Fibroblast of the conjunctiva (primary cell): ENCODE data around the gene CEP295NL.
A peak's percentile ranks its signal among the peaks of the same experiment; 100 is the strongest.
"Not testable (repeated sequence)": the region's sequence is repeated elsewhere in the genome, so short reads cannot be mapped to it uniquely, and the experiment has no call there.

ENCODE experiments used
- DNase-seq: peaks from one replicate; pipeline ENCODE4 v3.0.0-alpha.2; 2010; ENCODE audit warnings: low read depth

Gene CEP295NL

DNA sequence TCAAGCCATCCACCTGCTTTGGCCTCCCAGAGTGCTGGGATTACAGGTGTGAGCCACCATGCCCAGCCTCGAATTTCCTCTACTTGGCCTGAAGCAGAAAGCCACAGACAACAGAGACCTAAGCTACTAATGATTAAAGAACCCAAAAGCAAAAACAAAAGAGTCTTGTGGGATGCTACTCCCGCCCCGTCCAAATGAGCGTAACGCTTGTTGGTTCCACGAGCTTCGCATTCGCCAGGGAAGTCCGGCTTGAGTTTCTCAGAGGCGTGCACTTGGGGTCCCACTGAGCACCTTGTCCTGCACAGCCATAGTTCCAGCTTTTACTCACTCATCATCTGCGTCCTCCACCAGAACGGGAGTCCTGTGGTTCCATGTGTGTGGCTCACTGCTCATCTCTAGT lies 16.0 kb downstream of the CEP295NL start:
- no peak for DNase-seq

DNA sequence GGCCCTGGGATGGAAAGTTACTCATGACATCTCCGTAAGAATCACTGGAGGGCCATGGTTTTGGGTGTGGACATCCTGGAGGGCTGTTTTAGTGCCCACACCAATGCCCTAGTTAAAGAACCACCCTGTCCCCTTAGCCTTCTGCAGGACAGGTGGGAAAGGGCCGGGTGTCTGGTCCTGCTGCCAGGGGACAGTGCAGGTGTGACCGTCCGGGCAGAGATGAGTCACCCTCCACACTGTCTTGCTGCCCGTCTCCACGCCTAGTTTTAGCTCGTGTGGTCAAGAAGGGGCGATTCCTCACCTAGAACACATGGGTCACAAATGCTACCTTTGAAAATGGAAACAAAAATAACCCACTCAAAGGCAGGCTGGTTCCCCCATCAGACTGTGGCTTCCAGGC lies 17.0 kb downstream of the CEP295NL start:
- no peak for DNase-seq

DNA sequence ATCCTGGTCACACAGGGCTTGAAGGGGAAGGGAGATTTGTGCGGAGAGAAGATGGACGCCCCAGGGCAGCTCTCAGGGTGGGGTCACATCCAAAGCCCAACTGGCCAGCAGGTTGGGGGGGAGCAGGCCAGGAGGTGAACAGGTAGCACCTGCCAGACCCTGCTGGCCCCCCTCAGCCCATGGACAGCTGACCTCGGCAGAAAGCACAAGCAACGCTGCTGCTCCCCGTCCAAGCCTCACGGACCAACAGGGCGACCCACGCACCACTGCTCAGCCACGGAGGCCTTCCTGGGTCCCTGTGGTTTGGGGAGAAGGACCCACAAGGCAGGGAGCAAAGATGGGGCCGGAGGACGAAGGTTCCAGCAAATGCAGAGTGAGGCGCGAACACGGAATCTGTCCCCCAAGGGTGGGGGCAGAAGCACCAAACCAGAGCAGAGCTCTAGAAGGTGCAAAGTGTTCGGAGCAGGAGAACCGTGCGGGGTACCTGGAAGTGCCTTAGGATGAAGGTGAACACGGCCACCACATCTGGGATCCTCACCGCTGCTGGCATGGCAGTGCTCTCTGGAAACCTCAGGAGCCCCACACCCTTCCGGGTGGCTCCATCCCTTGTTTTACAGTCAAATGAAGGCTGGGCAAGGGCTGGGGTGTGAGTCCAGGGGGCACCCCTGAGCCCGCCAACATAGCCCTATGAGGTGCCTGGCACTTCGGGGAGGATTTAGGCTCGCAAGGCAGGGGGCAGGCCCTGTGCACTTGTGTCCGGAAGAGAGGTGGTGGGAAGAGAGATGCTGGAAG lies 17.9 kb downstream of the CEP295NL start:
- DNase-seq: no peak

DNA sequence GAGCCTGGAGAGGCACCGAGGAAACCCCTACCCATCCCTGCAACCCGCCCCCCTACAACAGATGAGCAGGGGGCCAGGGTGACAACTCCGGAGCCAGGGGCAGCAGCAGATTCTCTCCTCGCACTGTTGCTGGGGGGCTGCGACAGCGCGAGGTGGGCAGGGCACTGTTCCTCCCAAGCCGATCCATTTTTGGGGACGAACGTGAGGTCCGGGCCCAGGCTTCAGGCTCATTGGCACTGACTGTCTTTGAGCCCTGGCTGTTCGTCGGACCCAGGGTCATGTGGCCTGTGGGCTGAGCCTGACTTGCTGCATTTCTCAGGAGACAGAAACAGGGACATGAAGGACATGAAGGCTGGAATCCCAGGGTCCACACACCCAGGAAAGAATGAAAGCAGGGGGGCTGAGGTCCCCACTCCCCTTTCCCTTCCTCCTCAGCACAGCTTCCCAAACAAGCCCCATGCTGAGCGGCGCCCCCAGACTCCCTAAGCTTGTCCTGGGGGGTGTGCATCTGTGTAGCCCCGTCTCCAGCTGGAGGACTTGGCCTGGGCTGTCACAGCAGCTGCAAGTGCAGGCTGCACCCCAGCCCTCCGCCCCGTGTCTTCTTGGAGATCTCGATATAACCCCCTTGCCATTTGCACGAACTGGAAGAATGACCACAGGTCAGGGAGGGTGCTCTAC lies 18.7 kb downstream of the CEP295NL start:
- no peak for DNase-seq

DNA sequence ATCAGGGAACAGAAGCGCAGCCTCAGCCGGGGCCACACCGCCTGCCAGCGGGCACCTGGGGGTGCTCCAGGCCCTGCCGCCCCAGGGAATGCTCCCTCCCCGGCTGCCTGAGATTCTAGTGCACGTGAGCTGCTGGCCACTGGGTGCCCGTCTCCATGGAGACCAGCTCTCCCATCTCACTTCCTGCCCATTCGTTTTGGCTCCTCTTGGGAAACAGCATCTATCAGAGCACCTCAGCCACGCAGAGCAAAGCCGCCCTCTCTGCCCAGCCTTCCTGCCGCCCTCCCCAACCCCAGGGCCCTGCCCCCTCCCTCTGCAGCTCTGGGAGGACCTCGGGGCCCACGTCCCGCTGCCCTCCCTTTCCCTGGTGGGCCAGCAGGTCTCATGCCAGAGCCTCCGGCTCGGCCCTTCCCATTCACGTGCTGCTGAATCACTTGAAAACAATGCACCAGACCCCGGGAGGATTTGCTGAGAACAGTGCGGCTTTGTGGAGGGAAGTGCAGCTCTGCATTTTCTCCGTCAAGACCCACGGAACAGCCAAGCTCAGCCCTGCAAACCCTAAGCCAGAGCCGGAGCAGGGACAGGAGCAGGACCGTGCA lies 19.4 kb downstream of the CEP295NL start:
- DNase-seq: peak; percentile 96

DNA sequence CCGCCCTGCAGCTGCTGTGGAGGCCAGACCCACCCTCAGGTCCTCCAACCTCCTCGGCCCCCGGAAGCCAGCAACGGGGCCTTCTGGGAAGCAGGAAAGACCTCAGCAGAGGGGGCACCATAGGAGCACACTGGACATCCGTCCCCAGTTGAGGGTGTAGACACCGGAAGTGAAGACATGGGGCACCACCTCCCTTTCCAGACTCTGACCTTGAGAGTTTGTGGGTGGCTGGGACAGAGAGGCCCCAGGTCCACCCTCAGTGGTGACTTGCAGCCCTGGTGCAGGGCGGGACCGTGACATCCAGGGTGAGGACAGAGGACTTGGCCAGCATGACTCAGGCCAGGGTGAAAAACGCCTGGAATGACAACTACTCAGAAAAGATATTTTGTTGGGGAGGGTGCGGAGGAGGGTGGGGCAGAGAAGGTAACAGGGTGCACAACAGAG lies 19.9 kb downstream of the CEP295NL start:
- DNase-seq: peak; percentile 91

DNA sequence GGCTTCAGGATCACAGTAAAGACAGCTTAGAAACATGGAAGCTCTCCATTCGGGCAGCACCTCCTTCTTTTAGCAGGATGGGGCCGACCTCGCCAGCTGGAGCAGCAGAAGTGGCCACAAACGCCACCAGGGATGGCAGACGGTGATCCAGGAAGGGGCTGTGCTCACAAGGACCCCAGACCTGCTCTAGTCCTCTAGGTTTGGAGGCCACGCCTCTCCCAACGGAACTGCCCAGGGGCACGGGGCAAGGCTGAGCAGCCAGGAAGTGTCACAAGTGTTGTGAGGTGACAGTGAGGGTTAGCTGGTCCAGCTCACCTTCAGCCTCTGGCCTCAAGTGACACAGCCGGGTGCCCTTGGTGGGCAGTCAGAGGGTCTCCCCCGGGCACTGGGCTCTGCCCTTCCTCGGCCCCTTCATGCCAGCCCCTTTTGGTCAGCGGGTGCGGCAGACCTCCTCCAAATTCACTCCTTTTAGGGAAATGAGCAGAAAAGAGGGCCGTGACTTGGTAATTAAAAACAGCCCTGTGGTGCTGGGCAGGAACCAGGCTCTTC lies 20.4 kb downstream of the CEP295NL start:
- DNase-seq: no peak

DNA sequence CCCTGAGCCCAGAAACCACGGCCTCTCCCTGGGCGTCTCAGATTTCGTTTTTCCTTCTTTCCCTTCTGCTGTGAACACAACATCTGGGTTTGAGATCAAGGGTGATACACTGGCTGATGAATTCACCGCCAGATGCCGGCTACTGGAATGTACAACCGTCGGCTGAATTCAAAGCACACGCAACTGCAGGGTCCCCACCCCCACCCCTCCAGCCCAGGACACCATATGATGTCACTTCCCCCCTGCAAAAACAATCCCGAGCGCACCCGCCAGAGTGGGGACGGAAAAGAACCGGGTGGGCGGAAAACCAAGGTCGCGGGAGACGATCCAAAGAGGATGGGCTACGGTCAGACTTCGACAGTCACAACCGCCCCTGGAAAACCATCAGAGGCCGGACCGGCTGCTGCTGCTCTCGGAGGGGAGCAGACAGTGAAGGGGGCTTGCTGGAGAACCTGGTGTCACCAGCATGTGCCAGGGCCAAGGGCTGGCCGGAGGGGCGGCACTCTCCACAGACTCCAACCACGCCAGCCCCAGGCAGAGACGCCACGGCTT lies 23.3 kb downstream of the CEP295NL start:
- DNase-seq: peak; percentile 91

DNA sequence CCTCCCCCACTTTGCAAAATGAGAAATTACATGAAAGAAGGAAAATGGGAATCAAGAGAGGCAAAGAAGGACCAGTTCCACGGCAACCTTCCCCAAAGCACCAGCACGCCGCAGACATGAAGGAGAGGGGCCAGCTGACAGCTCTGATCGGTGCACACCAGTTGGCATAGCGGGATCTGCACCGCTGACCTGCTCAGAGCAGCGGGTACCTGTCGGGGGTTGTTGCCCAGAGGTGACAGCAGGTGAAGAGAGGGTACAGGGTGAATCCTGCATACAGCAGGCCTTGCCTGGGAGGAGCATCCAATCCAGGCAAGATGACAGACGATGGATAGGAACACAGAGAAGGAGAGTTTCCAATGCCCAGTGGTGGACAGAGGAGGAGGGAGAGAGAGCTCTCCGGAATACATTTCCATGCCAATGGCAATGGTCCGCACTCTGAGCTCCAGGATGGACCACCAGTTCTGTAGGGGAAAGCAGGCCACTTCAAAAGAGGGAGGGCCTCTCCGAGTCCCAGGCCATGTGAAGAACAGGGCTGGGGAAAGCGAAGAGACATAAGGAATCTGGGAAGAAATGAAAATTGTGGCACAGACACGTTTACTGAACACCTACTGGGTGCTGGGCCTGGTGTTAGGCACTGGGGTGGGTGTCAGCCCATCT lies 24.0 kb downstream of the CEP295NL start:
- no peak for DNase-seq

DNA sequence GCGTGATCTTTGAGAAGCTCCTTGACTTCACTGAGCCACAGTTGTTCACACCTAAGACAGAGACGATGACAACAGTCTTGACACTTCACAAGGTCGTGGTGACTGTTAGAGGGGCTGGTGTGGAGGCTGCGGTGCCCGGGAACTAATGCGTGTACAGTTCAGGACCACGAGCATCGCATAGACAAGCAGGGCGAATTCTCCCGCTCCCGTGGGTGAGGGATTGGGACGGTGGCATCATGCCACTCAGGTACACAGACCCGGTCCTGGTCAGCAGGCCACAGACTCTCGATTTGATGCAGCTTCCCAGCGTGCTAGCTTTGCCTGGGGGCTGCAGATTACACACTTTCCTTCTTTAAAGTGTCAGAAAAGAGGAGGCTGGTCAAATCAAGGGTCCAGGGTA lies 24.7 kb downstream of the CEP295NL start:
- DNase-seq: no peak

DNA sequence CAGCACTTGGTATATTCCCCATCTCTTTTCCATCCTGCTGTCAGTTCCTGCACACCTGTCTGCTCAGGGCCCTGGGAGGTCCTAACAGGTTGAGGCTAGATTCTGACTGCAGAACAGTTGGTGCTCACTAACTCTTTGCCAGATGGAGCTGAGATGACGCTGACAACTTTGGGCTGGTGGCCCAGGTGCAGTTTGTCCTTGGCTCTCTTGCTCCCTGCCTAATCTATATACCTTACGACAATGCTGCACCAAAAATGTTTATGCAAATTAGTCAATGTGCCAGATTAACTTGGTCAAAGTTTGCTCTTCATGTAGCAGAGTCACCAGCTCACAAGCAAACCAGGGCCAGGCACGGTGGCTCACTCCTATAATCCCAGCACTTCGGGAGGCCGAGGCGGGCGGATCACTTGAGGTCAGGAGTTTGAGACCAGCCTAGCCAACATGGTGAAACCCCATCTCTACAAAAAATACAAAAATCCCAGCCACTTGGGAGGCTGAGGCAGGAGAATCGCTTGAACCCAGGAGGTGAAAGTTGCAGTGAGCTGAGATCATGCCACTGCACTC lies 26.0 kb downstream of the CEP295NL start:
- DNase-seq: not testable (repeated sequence)

DNA sequence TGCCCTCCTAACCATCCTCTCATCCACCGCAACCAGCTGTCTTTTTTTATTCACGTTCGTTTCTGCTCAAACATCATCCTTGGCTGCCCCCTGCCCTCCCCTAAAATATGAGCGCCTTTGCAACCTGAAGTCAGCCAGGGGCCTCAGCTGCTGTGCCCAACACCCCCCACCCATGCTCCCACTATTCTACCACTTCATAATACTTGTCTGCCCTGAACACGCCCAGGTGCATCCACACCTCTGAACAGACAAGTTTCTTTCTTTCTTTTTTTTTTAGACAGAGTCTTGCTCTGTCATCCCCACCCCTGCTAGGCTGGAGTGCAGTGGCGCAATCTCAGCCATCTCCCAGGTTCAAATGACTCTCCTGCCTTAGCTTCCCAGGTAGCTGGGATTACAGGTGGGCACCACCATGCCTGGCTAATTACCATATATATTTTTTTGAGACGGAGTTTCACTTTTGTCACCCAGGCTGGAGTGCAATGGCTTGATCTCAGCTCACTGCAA lies 26.9 kb downstream of the CEP295NL start:
- DNase-seq: no peak

DNA sequence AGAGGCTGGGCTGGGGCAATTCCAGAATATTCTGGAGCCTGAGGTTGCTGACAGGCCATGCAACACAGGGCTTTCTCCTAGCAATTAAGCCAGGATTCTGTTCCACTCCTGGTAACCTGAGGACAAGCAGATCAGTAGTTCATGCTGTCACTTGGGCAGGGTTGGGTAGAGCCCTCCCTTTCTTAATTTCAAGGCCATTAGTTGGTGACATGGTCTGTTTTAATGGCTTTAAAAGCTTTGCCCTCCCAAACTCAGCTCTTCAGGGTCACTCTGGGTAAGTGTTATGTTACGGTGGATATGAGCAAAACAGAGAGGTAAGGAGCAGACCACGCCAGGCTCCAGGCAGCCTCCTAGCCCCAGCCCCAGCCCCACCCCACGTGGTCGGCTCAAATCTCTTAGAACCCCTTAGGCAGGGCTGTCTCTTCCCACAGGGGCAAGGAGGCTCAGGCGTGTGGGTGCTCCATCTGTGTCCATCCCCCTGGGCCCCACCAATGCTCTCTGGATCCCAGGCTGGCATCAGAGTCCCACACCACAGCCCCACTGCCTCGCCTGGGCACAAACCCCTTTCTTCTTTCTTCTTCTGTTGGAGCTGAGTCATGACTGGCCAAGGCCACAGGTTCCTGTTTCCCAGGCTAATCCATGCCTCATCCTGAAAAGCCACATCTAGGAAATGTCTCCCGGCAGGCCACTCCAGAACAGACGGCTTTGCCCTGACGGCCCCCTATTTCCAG lies 27.5 kb downstream of the CEP295NL start:
- DNase-seq: no peak

DNA sequence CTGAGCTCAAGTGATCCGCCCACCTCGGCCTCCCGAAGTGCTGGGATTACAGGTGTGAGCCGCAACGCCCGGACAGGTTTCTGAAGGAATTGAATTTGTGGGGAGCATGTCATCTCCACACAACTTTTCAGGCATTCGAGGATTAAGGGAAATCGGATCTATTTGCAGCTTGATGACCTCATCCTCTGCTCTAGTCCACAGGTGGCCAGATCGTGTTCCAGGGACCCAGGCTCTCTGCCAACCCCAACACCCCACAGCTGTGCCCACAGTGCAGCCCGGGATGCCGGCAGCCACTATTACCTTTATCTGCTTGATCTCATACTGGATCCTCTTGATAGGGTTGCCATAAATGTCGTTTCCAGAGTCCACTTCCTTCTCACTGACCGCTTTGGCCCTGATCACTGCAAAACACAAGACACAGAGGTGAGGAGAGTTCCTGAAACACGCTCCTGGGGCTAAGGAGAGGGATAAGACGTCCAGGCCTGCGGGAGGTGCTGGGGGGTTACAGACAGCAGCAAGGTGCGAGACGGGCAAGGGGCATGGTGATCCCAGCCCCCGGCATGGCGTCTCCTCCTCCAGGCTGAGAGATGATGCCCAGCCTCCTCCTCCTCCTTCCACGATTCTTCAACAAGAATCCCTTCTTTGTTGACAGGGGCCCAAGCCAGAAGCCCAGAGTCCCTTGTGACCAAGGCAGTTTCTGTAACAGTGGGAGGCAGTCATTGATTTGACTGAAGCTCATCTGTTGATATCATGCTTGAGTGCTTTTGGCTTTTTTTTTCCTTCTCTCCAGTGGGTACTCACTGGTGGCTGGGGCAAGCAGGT lies 29.3 kb downstream of the CEP295NL start:
- no peak for DNase-seq

DNA sequence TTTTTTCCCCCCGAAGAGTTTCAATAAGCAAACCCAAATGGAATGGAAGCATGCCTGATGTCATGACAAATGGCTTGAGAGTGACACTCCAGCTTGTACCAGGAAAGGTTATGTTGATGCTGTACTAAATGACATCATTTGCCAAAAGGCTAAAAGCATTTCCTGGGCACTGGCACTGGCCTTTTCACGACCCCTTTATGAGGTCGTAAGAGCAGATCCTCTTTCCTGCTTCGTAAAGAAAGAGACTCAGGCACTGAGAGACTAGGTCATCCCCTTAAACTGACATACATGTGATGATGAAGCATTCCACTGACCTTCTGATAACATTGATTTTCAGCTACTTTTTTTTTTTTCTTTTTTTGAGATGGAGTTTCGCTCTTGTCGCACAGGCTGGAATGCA lies 30.5 kb downstream of the CEP295NL start:
- DNase-seq: no peak

DNA sequence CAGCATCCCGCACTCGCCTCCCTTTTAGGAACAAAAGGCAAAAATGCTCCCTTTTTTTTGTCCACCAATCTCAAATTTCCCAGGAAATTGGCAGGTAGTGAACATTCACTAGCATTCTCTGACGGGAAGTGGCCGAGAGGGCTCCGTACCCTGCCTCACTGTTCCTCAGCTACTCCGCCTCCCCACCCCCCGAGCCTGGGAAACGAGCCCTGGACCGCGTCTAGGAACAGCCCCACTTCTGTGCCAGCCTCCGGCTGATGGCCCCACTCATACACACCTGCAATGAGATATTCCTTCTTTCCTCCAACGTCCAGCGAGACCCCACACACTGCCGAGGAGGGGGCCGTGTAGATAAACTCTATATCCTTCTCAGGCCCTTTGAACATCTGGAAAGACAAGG lies 32.4 kb downstream of the CEP295NL start:
- no peak for DNase-seq

DNA sequence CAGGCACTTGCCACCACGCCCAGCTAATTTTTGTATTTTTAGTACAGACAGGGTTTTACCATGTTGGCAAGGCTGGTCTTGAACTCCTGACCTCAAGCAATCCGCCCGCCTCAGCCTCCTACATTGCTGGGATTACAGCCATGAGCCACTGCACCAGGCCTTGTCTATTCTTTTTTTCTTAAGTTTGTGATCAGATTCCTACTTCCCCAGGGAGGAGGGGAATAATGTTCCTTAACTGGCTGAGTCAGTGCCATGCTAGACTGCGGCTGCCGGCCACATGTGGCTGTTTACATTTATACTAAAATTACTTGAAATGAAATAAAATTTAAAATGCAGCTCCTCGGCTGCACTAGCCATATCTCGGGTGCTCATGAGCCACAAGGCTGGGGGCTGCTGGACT lies 34.6 kb downstream of the CEP295NL start:
- peak; percentile 49 for DNase-seq

DNA sequence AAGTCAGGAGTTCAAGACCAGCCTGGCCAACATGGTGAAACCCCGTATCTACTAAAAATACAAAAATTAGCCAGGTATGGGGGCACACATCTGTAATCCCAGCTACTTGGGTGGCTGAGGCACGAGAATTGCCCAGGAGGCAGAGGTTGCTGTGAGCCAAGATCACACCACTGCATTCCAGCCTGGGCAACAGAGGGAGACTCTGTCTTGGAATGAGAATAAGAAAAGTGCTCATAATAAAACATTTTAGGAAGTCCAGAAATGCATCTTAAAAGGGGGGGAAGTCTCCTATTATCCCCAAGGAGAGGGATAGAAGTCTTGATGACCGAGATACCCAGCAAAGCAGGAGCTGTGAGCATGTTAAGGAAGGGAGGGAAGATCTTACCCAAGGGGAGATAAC lies 36.0 kb downstream of the CEP295NL start:
- DNase-seq: not testable (repeated sequence)

DNA sequence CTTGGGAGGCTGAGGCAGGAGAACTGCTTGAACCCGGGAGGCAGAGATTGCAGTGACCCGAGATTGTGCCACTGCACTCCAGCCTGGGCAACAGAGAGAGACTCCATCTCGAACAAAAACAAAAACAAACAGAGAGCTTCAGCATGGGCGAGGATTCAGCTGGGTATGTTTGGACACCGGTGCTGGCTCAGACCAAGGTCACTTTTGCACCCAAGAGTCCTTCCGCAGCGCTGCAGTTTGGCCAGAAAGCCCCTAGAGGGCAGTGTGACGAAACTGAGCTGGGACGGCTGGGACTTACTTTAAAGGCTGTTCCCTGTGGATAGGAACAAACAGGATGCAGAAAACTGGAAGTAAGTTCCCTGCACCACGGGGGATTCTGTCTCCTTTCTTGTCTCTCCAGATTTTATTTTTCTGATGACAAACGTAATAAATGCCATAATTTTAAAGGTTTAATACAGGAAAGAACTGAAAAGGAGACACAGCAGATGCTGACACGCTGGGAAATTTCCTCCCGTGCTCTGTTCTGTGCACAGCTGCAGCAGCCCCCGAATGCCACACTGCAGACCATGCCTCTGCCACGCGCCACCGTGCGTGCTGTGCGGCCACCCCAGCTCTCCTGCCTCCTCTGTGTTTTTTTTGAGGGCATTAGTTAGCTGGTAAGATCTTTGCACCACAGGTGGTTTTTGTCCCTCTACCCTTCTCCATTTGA lies 37.2 kb downstream of the CEP295NL start:
- peak; percentile 60 for DNase-seq
